GM18867 (cell line): ENCODE results near the gene MCHR1.

Experiments
- ATAC-seq: cut with Tn5 transposase; IDR thresholded peaks from one replicate; pipeline ENCODE4 v1.9.1; 2021; ENCODE audit warnings: mild to moderate bottlenecking, moderate library complexity; ENCODE audit not compliant: unreplicated experiment

Gene MCHR1, protein sequence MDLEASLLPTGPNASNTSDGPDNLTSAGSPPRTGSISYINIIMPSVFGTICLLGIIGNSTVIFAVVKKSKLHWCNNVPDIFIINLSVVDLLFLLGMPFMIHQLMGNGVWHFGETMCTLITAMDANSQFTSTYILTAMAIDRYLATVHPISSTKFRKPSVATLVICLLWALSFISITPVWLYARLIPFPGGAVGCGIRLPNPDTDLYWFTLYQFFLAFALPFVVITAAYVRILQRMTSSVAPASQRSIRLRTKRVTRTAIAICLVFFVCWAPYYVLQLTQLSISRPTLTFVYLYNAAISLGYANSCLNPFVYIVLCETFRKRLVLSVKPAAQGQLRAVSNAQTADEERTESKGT

GRCh38 chr22:40679249-40679963, at the start of gene MCHR1:
Gene MCHR1 (plus strand): TSS chr22:40679484. CDS start chr22:40679653, 169 bp downstream.
- ATAC-seq, result no peak

DNA sequence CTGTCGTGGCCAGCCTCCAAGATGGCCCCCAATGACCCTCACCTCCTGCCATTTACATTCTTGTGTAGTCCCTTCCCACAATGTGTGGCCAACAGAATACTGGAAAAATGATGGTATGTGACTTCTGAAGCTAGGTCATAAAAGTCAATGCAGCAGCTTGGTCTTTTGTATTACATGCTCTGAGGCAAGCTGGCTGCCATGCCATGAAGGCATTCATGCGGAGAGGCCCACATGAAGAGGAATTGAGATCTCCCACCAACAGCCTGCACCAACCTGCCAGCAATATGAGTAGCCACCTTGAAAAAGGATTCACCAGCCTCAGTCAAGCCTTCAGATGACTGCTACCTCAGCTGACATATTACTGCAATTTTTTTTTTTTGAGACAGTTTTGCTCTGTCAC, 47.4 kb upstream of the MCHR1 start:
- no peak for ATAC-seq

- ATAC-seq, result no peak
Observed at GRCh38 chr22:40633036-40633435, 46.2 kb upstream of the MCHR1 start.

GRCh38 chr22:40634119-40634903, 45.0 kb upstream of the MCHR1 start:
- ATAC-seq, result no peak

DNA sequence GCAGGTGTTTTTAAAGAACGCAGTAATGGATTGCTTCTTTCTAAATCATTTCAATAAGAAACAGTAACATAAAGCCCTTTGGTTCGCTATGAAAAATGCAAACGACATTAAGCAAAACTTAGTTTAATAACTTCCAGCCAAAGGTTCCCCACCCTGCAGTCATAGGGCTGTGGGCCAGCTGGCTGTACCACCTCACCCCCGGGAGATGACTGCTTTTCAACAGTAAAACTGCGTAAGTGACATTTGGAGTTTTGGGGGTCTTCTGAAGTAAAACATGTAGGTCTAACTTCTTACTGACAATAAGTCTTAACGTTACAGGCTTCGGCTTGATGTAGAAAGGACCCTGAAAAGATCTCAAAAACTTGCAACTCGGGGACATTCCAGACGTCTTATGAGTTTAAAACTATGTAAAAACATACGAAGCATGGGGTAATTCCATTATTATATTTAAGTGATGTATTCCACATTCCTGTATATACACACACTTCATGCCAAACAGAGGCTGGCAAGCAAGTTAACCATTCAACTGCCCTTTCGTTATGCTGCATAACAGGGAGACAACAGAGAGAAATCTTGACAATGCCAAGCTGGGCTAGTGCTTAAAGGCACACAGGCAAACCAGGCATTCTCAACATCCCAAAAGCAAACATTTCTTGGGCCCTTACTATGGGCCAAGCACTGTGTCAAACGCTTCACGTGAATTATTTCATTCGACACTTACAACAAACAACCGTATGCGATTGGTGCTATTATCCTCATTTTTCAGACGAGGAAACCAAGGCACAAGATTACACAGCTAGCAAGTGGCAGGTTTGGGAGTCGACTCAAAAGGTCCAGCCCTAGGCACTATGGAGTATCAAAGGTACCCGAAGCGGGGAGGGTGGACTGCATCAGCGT, 44.0 kb upstream of the MCHR1 start:
- no peak for ATAC-seq

GRCh38 chr22:40635940-40636379, 43.3 kb upstream of the MCHR1 start:
- ATAC-seq, result peak; percentile 15

GRCh38 chr22:40636380-40637182, 42.7 kb upstream of the MCHR1 start, which contains the start of gene MRTFA:
Gene MRTFA (minus strand): TSS chr22:40636719.
- ATAC-seq, result peak; percentile 91

DNA sequence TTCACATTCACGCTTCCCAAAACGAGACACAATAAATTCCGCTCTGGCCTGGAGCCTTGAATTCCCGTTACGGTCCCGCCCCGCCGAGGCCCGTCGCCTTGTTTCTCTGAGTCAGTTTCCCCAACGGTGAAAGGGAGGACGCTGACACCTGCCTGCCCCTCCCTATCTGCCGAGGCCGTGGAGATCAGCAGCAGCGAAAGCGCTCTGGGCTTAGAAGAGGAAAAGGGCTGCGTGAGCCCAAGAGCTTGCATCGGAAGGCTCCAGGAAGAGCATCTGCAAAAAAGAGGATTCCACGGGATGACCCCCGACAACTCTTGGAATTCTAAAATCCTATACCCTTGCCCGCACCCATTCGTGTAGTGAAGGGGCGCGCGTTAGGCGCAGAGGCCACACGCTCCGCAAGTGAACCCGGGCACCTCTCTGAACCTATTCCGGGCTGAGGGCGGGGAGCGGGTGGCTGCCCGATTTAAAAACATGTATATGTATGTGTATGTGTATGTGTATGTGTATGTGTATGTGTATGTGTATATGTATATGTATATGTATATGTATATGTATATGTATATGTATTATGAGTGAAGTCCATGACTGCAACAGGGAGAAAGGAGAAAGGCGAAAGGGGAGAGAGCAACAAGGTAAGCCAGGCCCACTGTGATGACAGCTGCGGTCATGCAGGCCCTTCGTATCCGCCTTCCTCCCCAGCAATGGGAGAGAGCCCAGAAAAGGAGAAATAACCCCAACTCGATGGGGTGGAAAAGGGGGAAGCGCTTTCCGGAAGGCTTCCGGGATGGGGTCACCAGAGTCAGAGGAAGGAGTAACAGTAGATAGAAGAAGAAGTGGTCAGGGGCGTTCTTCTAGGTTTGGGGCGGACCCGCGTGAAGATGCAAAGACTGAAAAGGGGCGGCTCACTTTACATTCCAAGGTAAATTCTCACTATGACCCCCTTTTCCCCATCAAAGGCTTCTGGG, 41.8 kb upstream of the MCHR1 start:
- ATAC-seq, result peak; percentile 5

DNA sequence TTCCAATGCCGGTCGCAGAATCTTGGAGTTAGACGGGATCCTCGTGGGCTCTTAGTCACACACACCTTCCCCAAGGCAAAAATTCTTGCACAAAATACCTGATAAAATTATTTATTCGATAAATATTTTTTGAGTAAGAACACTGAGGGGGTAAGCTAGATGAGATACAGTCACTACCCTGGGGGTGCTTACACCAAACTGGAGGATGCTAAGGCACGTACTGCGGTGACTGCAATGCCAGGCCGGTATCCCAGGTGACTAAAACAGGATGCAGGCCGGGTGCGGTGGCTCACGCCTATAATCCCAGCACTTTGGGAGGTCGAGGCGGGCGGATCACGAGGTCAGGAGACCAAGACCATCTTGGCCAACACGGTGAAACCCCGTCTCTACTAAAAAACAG, 41.0 kb upstream of the MCHR1 start:
- no peak for ATAC-seq

DNA sequence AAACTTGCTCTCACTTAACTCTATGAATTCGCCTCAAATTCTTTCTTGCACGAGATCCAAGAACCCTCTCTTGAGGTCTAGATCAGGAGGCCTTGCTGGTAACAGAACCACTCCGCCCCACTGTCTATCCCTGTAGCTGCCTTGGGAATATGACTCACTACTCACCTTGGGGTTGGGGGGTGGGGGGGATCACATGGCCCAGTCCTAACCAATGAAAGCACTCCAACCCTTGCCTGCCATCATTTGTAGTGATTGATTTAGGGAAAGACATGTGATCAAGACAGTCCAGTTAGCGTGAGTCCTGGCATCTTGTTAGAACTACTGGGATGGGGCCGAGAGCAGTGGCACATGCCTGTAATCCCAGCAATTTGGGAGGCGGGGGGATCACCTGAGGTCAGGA, 38.0 kb upstream of the MCHR1 start:
- no peak for ATAC-seq

- no peak for ATAC-seq
Observed at GRCh38 chr22:40642316-40642715, 37.0 kb upstream of the MCHR1 start.

DNA sequence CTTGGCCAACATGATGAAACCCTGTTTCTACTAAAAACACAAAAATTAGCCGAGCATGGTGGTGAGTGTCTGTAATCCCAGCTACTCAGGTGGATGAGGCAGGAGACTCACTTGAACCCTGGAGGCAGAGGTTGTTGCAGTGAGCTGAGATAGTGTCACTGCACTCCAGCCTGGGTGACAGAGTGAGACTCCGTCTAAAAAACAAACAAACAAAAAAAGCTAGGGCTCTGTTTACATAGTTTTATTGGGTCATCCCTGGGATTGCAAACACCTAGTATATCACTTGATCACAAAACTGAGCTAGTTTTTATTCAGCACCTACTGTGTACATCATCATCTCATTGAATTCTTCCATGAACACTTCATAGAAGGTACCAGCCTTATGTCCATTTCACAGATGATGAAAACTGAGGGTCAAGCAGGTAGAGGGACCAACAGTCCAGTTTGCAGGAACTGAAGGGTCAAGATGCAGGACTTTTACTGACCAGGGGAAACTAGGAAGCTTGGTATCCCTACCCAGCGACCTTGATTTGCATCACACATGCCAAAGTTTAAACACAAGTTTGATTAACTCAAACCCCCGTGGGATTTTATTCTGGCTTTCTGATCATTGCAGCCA, 33.6 kb upstream of the MCHR1 start:
- no peak for ATAC-seq

DNA sequence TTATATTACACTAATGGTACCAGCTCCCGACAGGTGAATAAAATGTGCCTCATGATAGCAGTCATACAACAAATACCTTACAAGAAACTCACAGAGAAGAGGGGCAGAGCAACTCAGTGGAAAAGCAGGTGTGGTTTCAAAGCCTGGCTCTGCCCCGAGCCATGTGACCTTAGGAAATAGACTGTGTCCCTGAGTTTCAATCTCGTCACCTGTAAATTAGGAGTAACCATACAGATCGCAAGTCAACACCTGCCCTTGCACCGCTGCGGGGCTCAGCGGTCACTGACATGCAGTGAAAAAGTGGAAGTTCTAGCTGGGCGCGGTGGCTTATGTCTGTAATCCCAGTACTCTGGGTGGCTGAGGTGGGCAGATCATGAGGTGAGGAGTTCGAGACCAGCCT, 30.9 kb upstream of the MCHR1 start:
- no peak for ATAC-seq

GRCh38 chr22:40651057-40651456, 28.2 kb upstream of the MCHR1 start:
- ATAC-seq, result no peak

DNA sequence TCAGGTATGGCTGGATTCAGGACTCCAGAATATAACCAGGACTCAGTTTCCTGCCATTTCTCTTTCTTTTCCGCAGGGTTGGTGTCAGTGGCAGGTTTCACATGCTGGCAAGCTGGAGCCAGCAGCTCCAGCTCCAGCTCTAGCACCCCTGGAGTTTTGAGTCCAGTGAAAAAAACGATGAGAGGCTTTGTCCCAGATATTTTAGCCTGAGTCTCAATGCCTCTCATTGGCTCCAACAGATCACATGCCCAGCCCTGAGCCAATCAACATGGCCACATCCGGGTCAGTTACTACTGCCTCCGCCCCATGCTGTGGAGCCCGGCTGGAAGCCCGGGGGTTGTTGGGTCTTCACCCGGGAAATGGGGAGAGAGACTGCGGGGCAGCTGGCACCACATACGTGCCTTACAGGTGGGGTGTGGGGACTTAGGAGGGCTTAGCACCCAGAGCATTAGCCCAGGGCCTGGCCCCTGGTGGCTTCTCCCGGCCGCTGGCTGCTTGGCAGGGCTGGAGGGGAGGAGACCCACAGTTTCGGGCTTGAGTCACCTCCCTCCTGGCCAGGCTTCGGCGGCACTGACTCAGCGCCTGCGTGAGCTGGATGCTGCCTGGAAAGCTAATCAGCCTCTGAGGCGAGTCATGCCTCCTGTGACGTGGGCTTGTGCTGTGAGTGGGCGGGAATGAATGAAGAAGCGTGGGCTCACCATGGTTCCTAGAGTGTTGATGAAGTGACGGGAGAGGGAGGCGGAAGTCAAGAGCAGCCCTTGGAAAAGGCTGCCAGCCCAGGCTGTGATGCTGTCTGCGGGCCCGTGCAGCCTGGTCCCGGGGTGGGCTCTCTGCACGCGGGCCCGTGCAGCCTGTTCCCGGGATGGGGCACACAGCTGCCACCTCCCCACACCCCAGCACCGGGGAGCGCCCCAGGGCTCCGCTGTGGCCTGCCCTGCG, 27.5 kb upstream of the MCHR1 start:
- ATAC-seq, result peak; percentile 88

DNA sequence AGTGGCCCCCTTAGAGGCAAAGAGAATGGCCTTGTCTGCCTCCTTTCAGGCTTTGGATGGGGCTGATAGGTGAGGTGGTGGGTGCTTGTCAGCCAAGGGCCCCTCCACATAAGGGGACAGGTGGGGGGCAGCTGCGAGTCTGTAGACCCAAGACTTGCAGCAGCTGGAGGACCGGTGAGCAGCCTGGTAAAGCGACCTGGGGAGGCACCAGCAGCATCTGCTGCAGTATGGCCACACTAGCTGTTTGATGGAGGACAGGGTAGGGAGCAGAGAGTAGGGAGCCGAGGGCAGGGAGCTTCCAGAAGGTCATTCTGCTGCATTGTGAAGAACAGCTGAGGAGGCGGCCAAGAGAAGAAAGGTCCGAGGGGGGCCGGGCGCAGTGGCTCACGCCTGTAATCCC, 25.9 kb upstream of the MCHR1 start:
- ATAC-seq, result no peak
